GM12878 (cell line): ENCODE data around the gene ACCSL. TPM values are rescaled to one million over a fixed set of nuclear protein-coding genes. Genes with fewer than 3 reads are reported as not detected.

Source experiments
- ATAC-seq: fragments of 200-7000 bp; cut with Tn5 transposase; 3 replicates; pipeline ENCODE4 v1.9.1; 2020; ENCODE audit warnings: mild to moderate bottlenecking, moderate library complexity
- BruUV-seq: library from RNA; stranded (reverse); fragments of 400-500 nt; replicated peaks from 2 replicates; lab custom pipeline; 2021; lab: Mats Ljungman, UMichigan
- CTCF ChIA-PET: fragments of 300-600 bp; sonication (Branson Sonifier 250); formaldehyde crosslinking; extraction: SDS; loops from one replicate; lab custom pipeline; 2021; ENCODE audit warnings: inconsistent platforms; lab: Yijun Ruan, JAX
- POLR2A ChIA-PET: fragments of 350-600 bp; formaldehyde crosslinking; extraction: SDS; loops from one replicate; lab custom pipeline; 2021; ENCODE audit warnings: inconsistent platforms; lab: Charles Lee
- RAD21 ChIA-PET: fragments of 300-600 bp; sonication (Branson Sonifier 250); formaldehyde crosslinking; loops from one replicate; lab custom pipeline; 2023; ENCODE audit warnings: antibody characterized with exemption; ENCODE audit not compliant: unreplicated experiment; lab: Charles Lee
- SMC1A ChIA-PET: fragments of 300-600 bp; sonication (Branson Sonifier 250); formaldehyde crosslinking; loops from one replicate; lab custom pipeline; 2023; ENCODE audit not compliant: unreplicated experiment, uncharacterized antibody; lab: Charles Lee
- DNase-seq: peaks from one replicate; pipeline ENCODE4 v3.0.0-alpha.2; 2011; ENCODE audit warnings: low read depth, low spot score
- FAIRE-seq: peaks from 3 replicates; lab custom pipeline; 2011; peaks lifted over from hg19 to GRCh38; lab: Jason Lieb, UNC
- H2AFZ ChIP-seq: 2 replicates; pipeline ENCODE4 v1.6.0; 2011; ENCODE audit warnings: low read depth, low read length, control low read depth; ENCODE audit not compliant: control insufficient read depth
- H3K27ac ChIP-seq: 2 replicates; pipeline ENCODE4 v1.5.1; 2011; ENCODE audit warnings: control low read depth; ENCODE audit not compliant: control insufficient read depth, insufficient read depth
- H3K27me3 ChIP-seq, 2 experiments: replicated peaks in 1 of 2; 2 replicates each; pipeline versions ENCODE4 v1.6.0 to v1.6.1; 2011; ENCODE audit warnings: low read length in 1 of 2; ENCODE audit not compliant: control insufficient read depth in 2 of 2, insufficient read depth in 2 of 2
- H3K36me3 ChIP-seq, 2 experiments: 2 replicates each; pipeline ENCODE4 v1.5.1; 2011; ENCODE audit warnings: low read length in 1 of 2; ENCODE audit not compliant: control insufficient read depth in 2 of 2, insufficient read depth in 2 of 2
- H3K4me1 ChIP-seq: 2 replicates; pipeline ENCODE4 v1.6.1; 2011; ENCODE audit warnings: mild to moderate bottlenecking, low read length, moderate library complexity, mixed read lengths; ENCODE audit not compliant: control insufficient read depth, insufficient read depth
- H3K4me2 ChIP-seq: 2 replicates; pipeline ENCODE4 v1.6.0; 2011; ENCODE audit warnings: control low read depth; ENCODE audit not compliant: control insufficient read depth, insufficient read depth
- H3K4me3 ChIP-seq: fragments of 200-600 bp; sonication (generic); 2 replicates; pipeline ENCODE4 v1.5.1; 2016
- H3K79me2 ChIP-seq: 2 replicates; pipeline ENCODE4 v1.6.0; 2011; ENCODE audit warnings: low read length; ENCODE audit not compliant: control insufficient read depth, insufficient read depth
- H3K9ac ChIP-seq: 2 replicates; pipeline ENCODE4 v1.8.0; 2011; ENCODE audit warnings: low read length, control low read depth, mixed read lengths; ENCODE audit not compliant: control insufficient read depth, insufficient read depth
- H3K9me3 ChIP-seq: replicated peaks from 3 replicates; pipeline ENCODE4 v1.5.1; 2011; ENCODE audit warnings: mild to moderate bottlenecking, low read length; ENCODE audit not compliant: control insufficient read depth, insufficient read depth
- H4K20me1 ChIP-seq: 2 replicates; pipeline ENCODE4 v1.6.0; 2011; ENCODE audit not compliant: control insufficient read depth, insufficient read depth
- EED ChIP-seq: sonication (generic); IDR thresholded peaks from 2 replicates; pipeline ENCODE4 v1.6.1; 2016; ENCODE audit warnings: antibody characterized with exemption, low read depth
- JUNB ChIP-seq: IDR thresholded peaks from 2 replicates; pipeline ENCODE4 v1.6.1; 2016; ENCODE audit warnings: antibody characterized with exemption, mild to moderate bottlenecking
- MTA2 ChIP-seq: fragments of 450-650 bp; IDR thresholded peaks from 2 replicates; pipeline ENCODE4 v1.6.1; 2016; ENCODE audit warnings: low read depth, mild to moderate bottlenecking, moderate library complexity
- MYB ChIP-seq: fragments of 150-350 bp; IDR thresholded peaks from 2 replicates; pipeline ENCODE4 v1.6.1; 2014; ENCODE audit warnings: mild to moderate bottlenecking, low read depth, low read length, borderline replicate concordance
- SP1 ChIP-seq: IDR thresholded peaks from one replicate; pipeline ENCODE4 v1.6.1; 2011; ENCODE audit warnings: low read depth, low read length
- SREBF1 ChIP-seq: IDR thresholded peaks from 2 replicates; pipeline ENCODE4 v1.6.1; 2012; ENCODE audit warnings: mild to moderate bottlenecking, low read length
- TBL1XR1 ChIP-seq: IDR thresholded peaks from 2 replicates; pipeline ENCODE4 v1.6.1; 2012; ENCODE audit warnings: low read depth, low read length, improper control_type of control experiment
- TCF3 ChIP-seq: IDR thresholded peaks from 2 replicates; pipeline ENCODE4 v1.6.1; 2012; ENCODE audit warnings: low read depth, mild to moderate bottlenecking, low read length, borderline replicate concordance; ENCODE audit not compliant: insufficient read depth
- WRNIP1 ChIP-seq: IDR thresholded peaks from 2 replicates; pipeline ENCODE4 v1.6.1; 2011; ENCODE audit warnings: low read depth, low read length, improper control_type of control experiment, borderline replicate concordance
- ZNF274 ChIP-seq: IDR thresholded peaks from one replicate; pipeline ENCODE4 v1.8.0; 2011; ENCODE audit not compliant: insufficient read length, insufficient read depth
- WGBS: methylation state at CpG from one replicate; pipeline ENCODE4 v1.1.6; 2016; ENCODE audit warnings: low lambda C conversion rate; ENCODE audit not compliant: insufficient replicate concordance, insufficient coverage; ENCODE audit errors: missing lambda C conversion rate; 5-methylcytosine and 5-hydroxymethylcytosine counted together
- in situ Hi-C: fragments of 300-500 bp; cut with MboI; formaldehyde crosslinking; loops from 9 replicates; pipeline ENCODE4 v1.14.3; 2018; ENCODE audit warnings: mixed read lengths
- intact Hi-C: fragments of 100-400 bp; cut with micrococcal nuclease; formaldehyde crosslinking; loops from one replicate; pipeline ENCODE4 v1.14.2; 2022; ENCODE audit not compliant: unreplicated experiment
- polyA plus RNA-seq, 11 experiments: library from polyadenylated mRNA; depleted of rRNA in 4 of 11; unstranded in 6 of 11; stranded (reverse) in 5 of 11; fragments of >200 nt; fragmentation: Nextera tagmentation in 4 of 11; fragmentation: Illumina TruSeq in 1 of 11; extraction: Ambion mirVana in 4 of 11; extraction: Trizol in 1 of 11; gene quantifications; 1 replicate in 1 of 11; 2 replicates in 10 of 11; pipeline versions ENCODE4 v1.2.1 to v1.2.3, GENCODE V29; 2011 to 2016; ENCODE audit warnings: inconsistent platforms in 2 of 11, missing spikeins in 2 of 11, low read depth in 1 of 11
- total RNA-seq, 4 experiments: library from RNA; depleted of rRNA in 3 of 4; stranded (reverse); fragments of >200 nt in 3 of 4; fragmentation: Illumina TruSeq in 1 of 4; extraction: Trizol in 1 of 4; gene quantifications; 2 replicates each; pipeline versions ENCODE4 v1.2.1 to v1.2.3, GENCODE V29; 2013 to 2021
- TF ChIP-seq, protein P1 (sequence below): IDR thresholded peaks from 2 replicates; pipeline ENCODE4 v1.6.1; 2012; ENCODE audit warnings: low read depth, low read length, improper control_type of control experiment
- TF ChIP-seq, protein P2 (sequence below): IDR thresholded peaks from 2 replicates; pipeline ENCODE4 v1.6.1; 2011; ENCODE audit warnings: low read depth, low read length, improper control_type of control experiment, borderline replicate concordance
- TF ChIP-seq, protein P3 (sequence below): fragments of 450-650 bp; IDR thresholded peaks from 2 replicates; pipeline ENCODE4 v1.6.1; 2018; ENCODE audit warnings: borderline replicate concordance, mild to moderate bottlenecking; ENCODE audit not compliant: partially characterized antibody

ACCSL gene
- total and polyA plus RNA-seq, 10 of the 15 experiments (the other 5 are each of a cell fraction or from before 2014, with no cell fraction given), result 0.15 TPM; not detected in 9

DNA sequence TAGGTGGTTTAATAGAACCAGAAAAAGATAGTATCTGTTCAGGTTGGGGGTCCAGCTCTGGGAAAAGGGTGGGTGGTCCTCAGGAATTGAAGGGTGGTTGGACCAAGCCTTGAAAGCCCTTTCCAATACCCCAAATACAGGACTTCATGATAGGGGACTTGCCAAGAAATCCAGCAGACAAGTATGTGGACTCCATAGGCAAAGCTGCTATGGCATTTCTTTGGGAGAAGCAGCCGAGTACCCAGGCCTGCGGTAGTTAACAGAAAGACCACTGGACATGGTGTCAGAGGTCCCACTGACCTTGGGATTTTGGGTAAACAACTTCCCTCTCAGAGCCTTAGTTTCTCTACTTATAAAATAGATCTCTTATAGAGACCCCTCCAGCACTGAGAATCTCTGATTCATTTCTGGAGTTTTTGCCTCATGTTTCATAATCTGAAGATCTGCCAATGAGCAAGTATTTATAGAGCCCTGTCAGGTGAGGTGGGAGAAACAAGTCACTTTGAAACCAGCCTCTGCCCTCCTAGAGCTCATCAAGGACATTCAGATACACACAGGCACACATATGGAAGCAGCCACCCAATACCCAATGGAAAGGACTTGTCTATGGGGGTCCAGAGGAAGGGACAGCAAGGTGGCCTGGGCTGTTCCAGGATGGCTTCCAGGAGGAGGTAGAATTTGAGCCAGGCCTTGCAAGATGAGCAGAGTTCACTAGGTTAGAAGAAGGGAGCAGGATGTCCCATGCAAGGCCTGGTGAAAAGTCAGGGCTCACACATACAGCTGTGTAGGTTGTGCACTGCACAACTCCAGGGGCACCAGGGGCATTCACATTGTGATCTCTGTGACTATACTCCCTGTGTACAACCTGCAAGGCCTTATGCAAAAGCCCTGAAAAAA is 31.0 kb upstream of the ACCSL start:
- Histone ChIP-seq H3K79me2 (no peaks in the 10 kb centered on the region), H3K36me3 (no peaks in the 10 kb centered on the region), H3K9ac (no peak overlapping the region), H4K20me1 (no peaks in the 10 kb centered on the region), H3K9me3 (no peaks in the 10 kb centered on the region), H3K4me1 (no peaks in the 10 kb centered on the region), H2AFZ (no peak overlapping the region), H3K27ac (no peak overlapping the region), H3K27me3 (no peaks in the 10 kb centered on the region), H3K4me2 (no peak overlapping the region), H3K4me3 (no peak overlapping the region)
- intact Hi-C loops, result no loop called here
- TF ChIP-seq JUNB, result no peak
- TF ChIP-seq SREBF1, result no peak
- no peak for TF ChIP-seq WRNIP1
- TF ChIP-seq, protein P1, sequence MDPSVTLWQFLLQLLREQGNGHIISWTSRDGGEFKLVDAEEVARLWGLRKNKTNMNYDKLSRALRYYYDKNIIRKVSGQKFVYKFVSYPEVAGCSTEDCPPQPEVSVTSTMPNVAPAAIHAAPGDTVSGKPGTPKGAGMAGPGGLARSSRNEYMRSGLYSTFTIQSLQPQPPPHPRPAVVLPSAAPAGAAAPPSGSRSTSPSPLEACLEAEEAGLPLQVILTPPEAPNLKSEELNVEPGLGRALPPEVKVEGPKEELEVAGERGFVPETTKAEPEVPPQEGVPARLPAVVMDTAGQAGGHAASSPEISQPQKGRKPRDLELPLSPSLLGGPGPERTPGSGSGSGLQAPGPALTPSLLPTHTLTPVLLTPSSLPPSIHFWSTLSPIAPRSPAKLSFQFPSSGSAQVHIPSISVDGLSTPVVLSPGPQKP, result no peak
- TF ChIP-seq, protein P2, sequence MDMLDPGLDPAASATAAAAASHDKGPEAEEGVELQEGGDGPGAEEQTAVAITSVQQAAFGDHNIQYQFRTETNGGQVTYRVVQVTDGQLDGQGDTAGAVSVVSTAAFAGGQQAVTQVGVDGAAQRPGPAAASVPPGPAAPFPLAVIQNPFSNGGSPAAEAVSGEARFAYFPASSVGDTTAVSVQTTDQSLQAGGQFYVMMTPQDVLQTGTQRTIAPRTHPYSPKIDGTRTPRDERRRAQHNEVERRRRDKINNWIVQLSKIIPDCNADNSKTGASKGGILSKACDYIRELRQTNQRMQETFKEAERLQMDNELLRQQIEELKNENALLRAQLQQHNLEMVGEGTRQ, result no peak
- TF ChIP-seq, protein P3, sequence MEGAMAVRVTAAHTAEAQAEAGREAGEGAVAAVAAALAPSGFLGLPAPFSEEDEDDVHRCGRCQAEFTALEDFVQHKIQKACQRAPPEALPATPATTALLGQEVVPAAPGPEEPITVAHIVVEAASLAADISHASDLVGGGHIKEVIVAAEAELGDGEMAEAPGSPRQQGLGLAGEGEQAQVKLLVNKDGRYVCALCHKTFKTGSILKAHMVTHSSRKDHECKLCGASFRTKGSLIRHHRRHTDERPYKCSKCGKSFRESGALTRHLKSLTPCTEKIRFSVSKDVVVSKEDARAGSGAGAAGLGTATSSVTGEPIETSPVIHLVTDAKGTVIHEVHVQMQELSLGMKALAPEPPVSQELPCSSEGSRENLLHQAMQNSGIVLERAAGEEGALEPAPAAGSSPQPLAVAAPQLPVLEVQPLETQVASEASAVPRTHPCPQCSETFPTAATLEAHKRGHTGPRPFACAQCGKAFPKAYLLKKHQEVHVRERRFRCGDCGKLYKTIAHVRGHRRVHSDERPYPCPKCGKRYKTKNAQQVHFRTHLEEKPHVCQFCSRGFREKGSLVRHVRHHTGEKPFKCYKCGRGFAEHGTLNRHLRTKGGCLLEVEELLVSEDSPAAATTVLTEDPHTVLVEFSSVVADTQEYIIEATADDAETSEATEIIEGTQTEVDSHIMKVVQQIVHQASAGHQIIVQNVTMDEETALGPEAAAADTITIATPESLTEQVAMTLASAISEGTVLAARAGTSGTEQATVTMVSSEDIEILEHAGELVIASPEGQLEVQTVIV, result no peak
- TF ChIP-seq ZNF274, result no peak
- TF ChIP-seq MYB, result no peak
- TF ChIP-seq EED, result no peak
- TF ChIP-seq SP1, result no peak
- TF ChIP-seq MTA2, result no peak
- no peak for TF ChIP-seq TCF3
- TF ChIP-seq TBL1XR1, result no peak
- FAIRE-seq (no peak), ATAC-seq (no peak), DNase-seq (no peak)
- BruUV-seq, result no TSS peak
- POLR2A ChIA-PET, result no interaction called here
- SMC1A ChIA-PET, result no interaction called here
- RAD21 ChIA-PET, result no interaction called here
- in situ Hi-C loops, result no loop called here
- 61% methylated on average over 2 of the region's 2 CpGs for WGBS
- CTCF ChIA-PET, result interaction anchor here (0.7 to 1.2 kb wide), 2 partner anchors 21 to 127 kb away, joined by 3 to 4 read pairs; no protein-coding TSS in a partner anchor
